ENCODE measurements around the gene VSTM2B.
A peak's percentile ranks its signal among the peaks of the same experiment; 100 is the strongest.

VSTM2B gene

DNA sequence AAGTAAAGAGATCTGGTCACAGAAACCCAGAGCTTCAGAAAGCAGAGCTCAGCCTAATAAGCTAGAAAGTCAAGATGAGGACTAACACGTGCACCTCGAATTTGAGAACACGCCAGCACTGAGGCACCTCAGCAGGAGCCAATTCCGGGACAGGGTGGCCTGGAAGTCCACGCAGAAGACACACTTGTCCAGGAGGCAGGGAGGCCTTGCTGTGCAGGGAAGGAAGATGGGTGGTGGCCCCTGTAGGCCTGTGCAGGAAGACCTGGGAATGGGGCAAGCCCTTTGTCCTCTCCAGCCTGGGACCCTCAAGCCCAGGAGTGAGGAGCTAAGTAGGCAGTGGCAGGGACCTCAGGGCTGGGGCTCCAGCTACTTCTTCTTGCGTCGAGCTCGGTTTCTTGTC, 16.3 kb upstream of the VSTM2B start:
- H3K9me3 ChIP-seq (ENCODE audit: control extremely low read depth in 1 of 5, control insufficient read depth in 4 of 5, insufficient read depth in 2 of 5, low read depth in 1 of 5, low read length in 4 of 5): no peaks in the 10 kb centered on the region
- no peaks in the 10 kb centered on the region for H3K36me3 ChIP-seq (ENCODE audit: control insufficient read depth in 4 of 4, insufficient read depth in 4 of 4, low read length in 3 of 4)
- DNase-seq: no peak
- no peak overlapping the region for H3K4me3 ChIP-seq (ENCODE audit: control insufficient read depth in 1 of 7, extremely low read depth in 1 of 7, insufficient read depth in 4 of 7, low read depth in 2 of 7, low read length in 6 of 7)
- 100% methylated on average over 3 of the region's 8 CpGs for WGBS (ENCODE audit: insufficient coverage)
- H3K4me1 ChIP-seq (ENCODE audit: control extremely low read depth in 1 of 4, control insufficient read depth in 4 of 4, insufficient read depth in 4 of 4, low read length in 3 of 4): no peaks in the 10 kb centered on the region
- no peak overlapping the region for H3K27ac ChIP-seq (ENCODE audit: insufficient read depth in 1 of 2, low read depth in 1 of 2, low read length in 2 of 2, poor library complexity in 1 of 2, severe bottlenecking in 2 of 2)
- ChIA-PET POLR2A (interaction anchor here (0.5 kb wide), 1 partner anchor 941 kb away, joined by 4 read pairs; no protein-coding TSS in a partner anchor), CTCF (no interaction called here)
- peaks cover 0 to 7% (median 3%) of the 10 kb centered on the region in 5 experiments for H3K27me3 ChIP-seq (replicated peaks in 2 of 5; ENCODE audit: control insufficient read depth in 4 of 5, insufficient read depth in 5 of 5, low read length in 4 of 5)

DNA sequence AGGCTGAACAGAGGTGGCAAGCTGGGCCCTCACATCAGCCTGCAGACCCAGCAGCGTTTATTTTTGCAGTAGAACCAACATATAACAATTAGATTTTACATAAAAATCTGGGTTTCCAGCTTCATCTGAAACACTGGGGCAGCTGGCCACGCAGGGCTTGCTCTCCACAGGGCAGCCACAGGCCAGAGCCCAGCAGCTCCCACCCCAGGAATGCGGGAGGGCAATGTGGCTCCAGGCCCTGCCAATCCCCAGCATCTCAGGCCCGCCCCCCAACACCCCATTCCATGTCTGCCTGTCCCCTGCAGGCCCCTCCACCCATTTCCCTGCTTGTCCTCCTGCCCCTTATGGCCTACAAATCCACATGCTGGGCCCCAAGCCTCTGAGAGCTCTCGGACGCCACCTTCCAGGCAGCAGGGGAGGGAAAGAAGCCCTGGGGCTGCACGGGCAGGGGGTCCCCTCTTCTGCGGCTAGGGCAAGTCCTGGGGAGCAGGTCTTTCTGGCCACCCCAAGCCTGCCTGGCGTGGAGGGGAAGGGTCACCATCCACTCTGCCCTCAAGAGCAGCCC, 15.0 kb upstream of the VSTM2B start:
- CTCF ChIA-PET: no interaction called here
- no peak for DNase-seq
- Histone ChIP-seq H3K4me3 (ENCODE audit: control insufficient read depth in 1 of 7, extremely low read depth in 1 of 7, insufficient read depth in 4 of 7, low read depth in 2 of 7, low read length in 6 of 7) (no peak overlapping the region), H3K27ac (ENCODE audit: insufficient read depth in 1 of 2, low read depth in 1 of 2, low read length in 2 of 2, poor library complexity in 1 of 2, severe bottlenecking in 2 of 2) (no peak overlapping the region), H3K4me1 (ENCODE audit: control extremely low read depth in 1 of 4, control insufficient read depth in 4 of 4, insufficient read depth in 4 of 4, low read length in 3 of 4) (no peaks in the 10 kb centered on the region), H3K9me3 (ENCODE audit: control extremely low read depth in 1 of 5, control insufficient read depth in 4 of 5, insufficient read depth in 2 of 5, low read depth in 1 of 5, low read length in 4 of 5) (no peaks in the 10 kb centered on the region), H3K27me3 (replicated peaks in 2 of 5; ENCODE audit: control insufficient read depth in 4 of 5, insufficient read depth in 5 of 5, low read length in 4 of 5) (peaks cover 0 to 7% (median 3%) of the 10 kb centered on the region in 5 experiments), H3K36me3 (ENCODE audit: control insufficient read depth in 4 of 4, insufficient read depth in 4 of 4, low read length in 3 of 4) (no peaks in the 10 kb centered on the region)
- POLR2A ChIA-PET: no interaction called here
- WGBS (ENCODE audit: insufficient coverage): 85% methylated on average over 8 of the region's 9 CpGs

- no peak overlapping the region for H3K4me3 ChIP-seq (ENCODE audit: control insufficient read depth in 1 of 7, extremely low read depth in 1 of 7, insufficient read depth in 4 of 7, low read depth in 2 of 7, low read length in 6 of 7)
- POLR2A ChIA-PET: no interaction called here
- CTCF ChIA-PET: no interaction called here
- peaks cover 0 to 7% (median 3%) of the 10 kb centered on the region in 5 experiments for H3K27me3 ChIP-seq (replicated peaks in 2 of 5; ENCODE audit: control insufficient read depth in 4 of 5, insufficient read depth in 5 of 5, low read length in 4 of 5)
- no peaks in the 10 kb centered on the region for H3K9me3 ChIP-seq (ENCODE audit: control extremely low read depth in 1 of 5, control insufficient read depth in 4 of 5, insufficient read depth in 2 of 5, low read depth in 1 of 5, low read length in 4 of 5)
- DNase-seq: no peak
- no peaks in the 10 kb centered on the region for H3K4me1 ChIP-seq (ENCODE audit: control extremely low read depth in 1 of 4, control insufficient read depth in 4 of 4, insufficient read depth in 4 of 4, low read length in 3 of 4)
- H3K27ac ChIP-seq (ENCODE audit: insufficient read depth in 1 of 2, low read depth in 1 of 2, low read length in 2 of 2, poor library complexity in 1 of 2, severe bottlenecking in 2 of 2): no peak overlapping the region
- 92% methylated on average over 3 of the region's 3 CpGs for WGBS (ENCODE audit: insufficient coverage)
- no peaks in the 10 kb centered on the region for H3K36me3 ChIP-seq (ENCODE audit: control insufficient read depth in 4 of 4, insufficient read depth in 4 of 4, low read length in 3 of 4)
These were observed 14.0 kb upstream of the VSTM2B start for GRCh38 chr19:29511768-29512167.

- 85% methylated on average over 1 of the region's 1 CpG for WGBS (ENCODE audit: insufficient coverage)
- POLR2A ChIA-PET: no interaction called here
- H3K27me3 ChIP-seq (replicated peaks in 2 of 5; ENCODE audit: control insufficient read depth in 4 of 5, insufficient read depth in 5 of 5, low read length in 4 of 5): peaks cover 0 to 8% (median 0%) of the 10 kb centered on the region in 5 experiments
- H3K36me3 ChIP-seq (ENCODE audit: control insufficient read depth in 4 of 4, insufficient read depth in 4 of 4, low read length in 3 of 4): no peaks in the 10 kb centered on the region
- no peak for DNase-seq
- no peak overlapping the region for H3K27ac ChIP-seq (ENCODE audit: insufficient read depth in 1 of 2, low read depth in 1 of 2, low read length in 2 of 2, poor library complexity in 1 of 2, severe bottlenecking in 2 of 2)
- H3K9me3 ChIP-seq (ENCODE audit: control extremely low read depth in 1 of 5, control insufficient read depth in 4 of 5, insufficient read depth in 2 of 5, low read depth in 1 of 5, low read length in 4 of 5): no peaks in the 10 kb centered on the region
- CTCF ChIA-PET: no interaction called here
- H3K4me3 ChIP-seq (ENCODE audit: control insufficient read depth in 1 of 7, extremely low read depth in 1 of 7, insufficient read depth in 4 of 7, low read depth in 2 of 7, low read length in 6 of 7): no peak overlapping the region
- H3K4me1 ChIP-seq (ENCODE audit: control extremely low read depth in 1 of 4, control insufficient read depth in 4 of 4, insufficient read depth in 4 of 4, low read length in 3 of 4): no peaks in the 10 kb centered on the region
These were observed 13.0 kb upstream of the VSTM2B start for GRCh38 chr19:29512748-29513147.

GRCh38 chr19:29514525-29515232, 11.1 kb upstream of the VSTM2B start:
- peaks cover 0 to 18% (median 2%) of the 10 kb centered on the region in 5 experiments for H3K27me3 ChIP-seq (replicated peaks in 2 of 5; ENCODE audit: control insufficient read depth in 4 of 5, insufficient read depth in 5 of 5, low read length in 4 of 5)
- 95% methylated on average over 4 of the region's 8 CpGs for WGBS (ENCODE audit: insufficient coverage)
- no peaks in the 10 kb centered on the region for H3K9me3 ChIP-seq (ENCODE audit: control extremely low read depth in 1 of 5, control insufficient read depth in 4 of 5, insufficient read depth in 2 of 5, low read depth in 1 of 5, low read length in 4 of 5)
- ChIA-PET POLR2A (no interaction called here), CTCF (no interaction called here)
- no peaks in the 10 kb centered on the region for H3K4me1 ChIP-seq (ENCODE audit: control extremely low read depth in 1 of 4, control insufficient read depth in 4 of 4, insufficient read depth in 4 of 4, low read length in 3 of 4)
- H3K4me3 ChIP-seq (ENCODE audit: control insufficient read depth in 1 of 7, extremely low read depth in 1 of 7, insufficient read depth in 4 of 7, low read depth in 2 of 7, low read length in 6 of 7): no peak overlapping the region
- H3K27ac ChIP-seq (ENCODE audit: insufficient read depth in 1 of 2, low read depth in 1 of 2, low read length in 2 of 2, poor library complexity in 1 of 2, severe bottlenecking in 2 of 2): no peak overlapping the region
- DNase-seq: peak in 1 of 3 donors; percentile 10
- no peaks in the 10 kb centered on the region for H3K36me3 ChIP-seq (ENCODE audit: control insufficient read depth in 4 of 4, insufficient read depth in 4 of 4, low read length in 3 of 4)

DNA sequence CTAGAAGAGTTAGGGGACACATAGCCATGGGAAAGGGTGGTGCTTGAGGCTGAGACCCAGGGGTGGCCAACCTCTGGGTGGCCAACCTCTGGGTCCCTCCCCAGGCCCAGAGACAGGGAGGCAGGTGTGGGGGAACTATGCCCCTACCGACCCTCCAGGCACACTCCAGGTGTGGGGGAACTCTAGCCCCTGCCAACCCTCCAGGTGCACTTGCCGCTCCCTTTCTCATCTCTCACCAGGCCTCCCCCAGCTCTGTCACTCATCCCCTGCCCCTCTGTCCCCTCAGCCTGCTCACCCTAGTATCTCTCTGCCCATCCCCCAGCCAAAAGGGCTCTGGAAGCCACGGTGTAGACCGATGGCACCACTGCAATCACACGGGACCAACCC, 10.6 kb upstream of the VSTM2B start:
- no peaks in the 10 kb centered on the region for H3K36me3 ChIP-seq (ENCODE audit: control insufficient read depth in 4 of 4, insufficient read depth in 4 of 4, low read length in 3 of 4)
- WGBS (ENCODE audit: insufficient coverage): 72% methylated on average over 4 of the region's 5 CpGs
- ChIA-PET CTCF (no interaction called here), POLR2A (no interaction called here)
- H3K27me3 ChIP-seq (replicated peaks in 2 of 5; ENCODE audit: control insufficient read depth in 4 of 5, insufficient read depth in 5 of 5, low read length in 4 of 5): peaks cover 0 to 21% (median 6%) of the 10 kb centered on the region in 5 experiments
- no peaks in the 10 kb centered on the region for H3K9me3 ChIP-seq (ENCODE audit: control extremely low read depth in 1 of 5, control insufficient read depth in 4 of 5, insufficient read depth in 2 of 5, low read depth in 1 of 5, low read length in 4 of 5)
- H3K27ac ChIP-seq (ENCODE audit: insufficient read depth in 1 of 2, low read depth in 1 of 2, low read length in 2 of 2, poor library complexity in 1 of 2, severe bottlenecking in 2 of 2): no peak overlapping the region
- DNase-seq: no peak
- no peak overlapping the region for H3K4me3 ChIP-seq (ENCODE audit: control insufficient read depth in 1 of 7, extremely low read depth in 1 of 7, insufficient read depth in 4 of 7, low read depth in 2 of 7, low read length in 6 of 7)
- H3K4me1 ChIP-seq (ENCODE audit: control extremely low read depth in 1 of 4, control insufficient read depth in 4 of 4, insufficient read depth in 4 of 4, low read length in 3 of 4): no peaks in the 10 kb centered on the region

DNA sequence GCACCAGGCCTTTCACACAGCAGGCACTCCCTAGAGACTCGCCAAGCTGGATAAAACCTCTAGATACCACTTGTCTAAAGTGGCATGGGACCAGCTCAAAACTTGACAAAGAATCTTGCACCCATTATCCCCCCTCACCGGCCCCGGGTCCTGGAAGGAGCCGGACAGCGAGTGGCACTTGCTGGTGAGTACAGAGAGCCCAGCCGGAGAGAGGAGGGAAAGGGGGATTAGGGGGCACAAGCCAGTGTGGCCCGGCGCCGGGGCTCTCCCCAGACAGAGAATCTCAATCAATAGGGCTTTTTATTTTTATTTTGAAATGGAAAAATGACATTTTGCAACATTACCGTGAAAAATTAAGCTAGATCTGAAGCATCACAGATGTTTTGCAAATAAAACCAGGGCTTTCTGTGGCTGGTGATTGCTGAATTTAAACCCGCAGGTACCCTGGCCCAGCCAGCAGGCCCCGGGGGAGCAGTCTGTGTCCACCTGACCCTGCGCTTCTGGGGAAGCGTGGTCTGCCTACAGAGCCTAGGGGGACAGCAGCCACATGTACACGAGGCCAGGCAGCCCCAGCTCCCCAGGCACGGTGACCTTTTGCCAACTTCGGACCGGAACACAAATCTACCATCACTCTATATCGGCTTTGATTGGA, 10.0 kb upstream of the VSTM2B start:
- ChIA-PET CTCF (no interaction called here), POLR2A (no interaction called here)
- Histone ChIP-seq H3K36me3 (ENCODE audit: control insufficient read depth in 4 of 4, insufficient read depth in 4 of 4, low read length in 3 of 4) (no peaks in the 10 kb centered on the region), H3K4me3 (ENCODE audit: control insufficient read depth in 1 of 7, extremely low read depth in 1 of 7, insufficient read depth in 4 of 7, low read depth in 2 of 7, low read length in 6 of 7) (no peak overlapping the region), H3K27ac (ENCODE audit: insufficient read depth in 1 of 2, low read depth in 1 of 2, low read length in 2 of 2, poor library complexity in 1 of 2, severe bottlenecking in 2 of 2) (no peak overlapping the region), H3K9me3 (ENCODE audit: control extremely low read depth in 1 of 5, control insufficient read depth in 4 of 5, insufficient read depth in 2 of 5, low read depth in 1 of 5, low read length in 4 of 5) (no peaks in the 10 kb centered on the region), H3K4me1 (ENCODE audit: control extremely low read depth in 1 of 4, control insufficient read depth in 4 of 4, insufficient read depth in 4 of 4, low read length in 3 of 4) (no peaks in the 10 kb centered on the region), H3K27me3 (replicated peaks in 2 of 5; ENCODE audit: control insufficient read depth in 4 of 5, insufficient read depth in 5 of 5, low read length in 4 of 5) (peaks cover 0 to 26% (median 6%) of the 10 kb centered on the region in 5 experiments)
- DNase-seq: no peak
- 91% methylated on average over 11 of the region's 19 CpGs for WGBS (ENCODE audit: insufficient coverage)

All from common myeloid progenitor, CD34-positive (primary cell).